GM12874 (cell line): Measurements from ENCODE around the gene NCOA6.

Experiments
- TF ChIP-seq, protein P1 (sequence below): IDR thresholded peaks from 2 replicates; pipeline ENCODE4 v1.5.1; 2011; ENCODE audit warnings: low read depth, mild to moderate bottlenecking, control low read depth, low read length, moderate library complexity; ENCODE audit not compliant: insufficient read depth

NCOA6 gene

DNA sequence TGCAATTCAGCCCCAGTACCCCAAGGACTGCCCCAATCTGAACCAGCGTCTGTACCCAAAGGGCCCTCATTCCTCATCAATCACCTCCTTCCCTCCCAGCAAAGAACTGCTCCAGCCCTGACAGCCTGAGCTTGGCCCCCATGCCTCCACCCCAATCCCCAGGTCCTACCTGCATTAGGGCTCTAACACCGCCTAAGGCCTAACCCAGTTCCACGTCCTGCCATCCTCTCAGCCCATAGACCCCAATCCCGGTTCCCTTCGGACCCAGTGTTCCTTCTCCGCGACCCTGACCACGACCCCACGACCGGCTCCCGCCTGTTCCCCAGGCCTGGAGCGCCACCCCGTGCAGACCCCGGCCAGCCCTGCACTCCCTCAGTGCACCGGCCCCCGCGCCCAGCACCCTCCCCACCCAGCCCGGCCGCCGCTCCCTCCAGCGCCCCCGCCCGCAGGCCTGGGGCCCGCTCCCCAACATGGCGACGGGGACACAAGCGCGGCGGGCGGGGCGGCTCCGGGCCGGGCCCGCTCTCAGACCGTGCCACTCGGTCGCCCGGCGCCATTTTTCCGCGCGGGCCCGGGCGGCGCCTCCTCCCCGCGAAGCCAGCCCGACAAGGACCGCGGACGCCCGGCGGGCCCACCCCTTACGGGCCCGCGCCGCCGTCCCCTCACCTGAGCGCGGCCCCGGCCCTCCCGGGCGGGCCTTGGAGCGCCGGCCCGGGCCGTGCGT is 483 bp downstream of the NCOA6 start:
- TF ChIP-seq, protein P1, sequence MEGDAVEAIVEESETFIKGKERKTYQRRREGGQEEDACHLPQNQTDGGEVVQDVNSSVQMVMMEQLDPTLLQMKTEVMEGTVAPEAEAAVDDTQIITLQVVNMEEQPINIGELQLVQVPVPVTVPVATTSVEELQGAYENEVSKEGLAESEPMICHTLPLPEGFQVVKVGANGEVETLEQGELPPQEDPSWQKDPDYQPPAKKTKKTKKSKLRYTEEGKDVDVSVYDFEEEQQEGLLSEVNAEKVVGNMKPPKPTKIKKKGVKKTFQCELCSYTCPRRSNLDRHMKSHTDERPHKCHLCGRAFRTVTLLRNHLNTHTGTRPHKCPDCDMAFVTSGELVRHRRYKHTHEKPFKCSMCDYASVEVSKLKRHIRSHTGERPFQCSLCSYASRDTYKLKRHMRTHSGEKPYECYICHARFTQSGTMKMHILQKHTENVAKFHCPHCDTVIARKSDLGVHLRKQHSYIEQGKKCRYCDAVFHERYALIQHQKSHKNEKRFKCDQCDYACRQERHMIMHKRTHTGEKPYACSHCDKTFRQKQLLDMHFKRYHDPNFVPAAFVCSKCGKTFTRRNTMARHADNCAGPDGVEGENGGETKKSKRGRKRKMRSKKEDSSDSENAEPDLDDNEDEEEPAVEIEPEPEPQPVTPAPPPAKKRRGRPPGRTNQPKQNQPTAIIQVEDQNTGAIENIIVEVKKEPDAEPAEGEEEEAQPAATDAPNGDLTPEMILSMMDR: no peak

DNA sequence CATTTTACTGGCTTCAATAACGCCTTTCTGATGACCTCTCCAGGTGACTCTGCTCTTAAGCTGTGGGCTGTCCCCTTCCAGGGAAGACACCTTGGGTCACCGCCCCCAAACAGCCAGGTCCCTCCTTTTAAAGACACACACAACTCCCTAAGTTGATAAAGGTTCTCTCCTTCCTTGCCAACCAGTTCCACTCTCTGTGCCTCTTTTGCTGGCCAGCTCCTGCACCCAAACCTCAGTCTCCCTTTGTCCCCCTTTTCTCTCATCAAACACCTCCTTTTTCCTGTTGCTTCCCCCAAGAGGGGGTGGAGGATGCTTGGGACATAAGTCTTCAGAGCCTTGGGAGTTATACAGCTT is 1.0 kb downstream of the NCOA6 start:
- TF ChIP-seq, protein P1: no peak

DNA sequence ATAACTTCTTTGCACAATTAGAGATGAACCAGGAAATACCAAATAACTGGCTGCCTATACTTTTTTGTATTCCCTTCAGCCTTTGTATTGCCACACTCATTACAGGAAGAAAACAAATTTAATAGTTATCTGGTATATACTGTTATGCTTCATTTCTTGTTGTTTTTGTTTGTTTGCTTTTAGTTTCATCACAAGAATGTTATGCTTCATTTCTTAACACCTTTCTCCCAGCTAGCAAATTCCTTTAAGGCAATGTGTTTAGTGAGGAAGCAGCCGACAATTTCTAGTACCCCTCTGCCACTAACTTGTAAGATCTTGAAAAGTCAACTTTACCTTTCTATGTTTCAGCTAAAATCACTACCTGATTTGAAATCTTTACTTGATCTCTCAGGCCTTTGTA is 1.4 kb downstream of the NCOA6 start:
- TF ChIP-seq, protein P1: no peak

DNA sequence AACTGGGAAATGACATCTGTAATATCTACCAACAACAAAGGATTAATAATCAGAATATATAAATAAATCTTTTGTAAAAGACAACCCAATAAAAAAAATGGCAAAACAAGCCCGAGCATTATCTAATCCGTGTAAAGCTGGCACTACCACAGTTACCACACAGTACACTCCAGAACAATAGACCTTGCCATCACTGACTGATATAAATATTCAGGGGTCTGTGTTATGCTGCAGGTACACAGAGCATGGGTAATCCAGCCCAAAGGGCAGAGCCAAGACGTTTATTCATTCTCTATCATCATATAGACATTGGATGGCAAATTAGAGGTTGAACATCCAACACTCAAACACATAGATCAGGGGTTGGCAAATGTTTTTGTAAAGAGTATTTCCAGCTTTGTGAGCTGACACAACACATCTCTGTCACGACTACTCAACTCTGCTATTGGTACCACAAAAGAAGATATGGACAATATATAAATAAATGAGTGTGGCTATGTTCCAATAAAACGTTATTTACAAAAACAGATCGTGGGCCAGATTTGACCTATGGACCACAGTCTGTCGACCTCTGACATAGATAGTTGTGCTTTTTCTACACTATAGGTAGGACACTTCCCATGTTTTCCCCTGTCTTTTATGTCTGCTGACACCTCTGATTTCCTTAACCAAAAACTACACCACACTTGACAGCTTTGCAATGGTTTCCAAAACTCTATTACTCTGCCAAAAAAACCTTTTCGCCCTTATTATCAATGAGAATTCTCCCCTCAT is 4.5 kb downstream of the NCOA6 start:
- TF ChIP-seq, protein P1: no peak

- TF ChIP-seq, protein P1: no peak
Observed at GRCh38 chr20:34817801-34818200, 7.7 kb downstream of the NCOA6 start.

DNA sequence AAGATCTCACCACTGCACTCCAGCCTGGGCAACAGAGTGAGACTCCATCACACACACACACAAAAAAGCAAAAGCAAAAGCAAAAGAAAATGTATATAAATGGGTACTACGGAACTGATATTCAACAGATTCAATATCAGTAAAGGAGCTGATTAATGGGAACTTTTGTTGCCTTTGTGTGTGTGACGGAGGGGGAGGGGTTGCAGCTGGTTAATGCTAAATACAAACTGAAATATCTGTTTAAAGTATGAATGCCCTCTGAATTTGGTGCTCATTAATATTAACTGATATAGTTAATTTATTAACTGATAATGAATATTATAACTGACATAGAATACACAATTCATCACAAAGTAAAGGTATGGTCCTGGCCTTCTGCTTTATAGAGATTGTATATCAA is 8.4 kb downstream of the NCOA6 start:
- TF ChIP-seq, protein P1: no peak

DNA sequence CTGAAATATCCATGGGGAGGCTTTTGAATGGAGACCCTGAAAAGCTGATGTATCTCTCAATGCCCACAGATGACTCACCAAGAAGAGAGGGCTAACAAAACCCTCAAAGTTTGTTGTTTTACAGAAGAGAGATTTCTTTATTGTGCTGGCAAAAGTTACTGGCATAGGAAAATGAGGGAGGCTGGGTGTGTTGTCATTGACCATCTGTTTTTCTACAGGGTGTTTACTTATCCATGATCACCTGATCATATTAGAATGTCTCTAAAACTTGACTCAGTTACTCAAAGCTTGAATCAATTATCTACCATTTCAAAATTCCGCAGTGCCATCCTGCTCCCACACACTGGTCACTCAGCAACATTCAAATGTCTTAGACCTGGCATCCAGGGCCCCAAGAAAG is 9.8 kb downstream of the NCOA6 start:
- TF ChIP-seq, protein P1: no peak
